Subcutaneous abdominal adipose tissue (tissue), 5 donors: ENCODE data around the gene LRCH1.

Experiments used
- H3K27ac ChIP-seq: one replicate; pipeline ENCODE4 v1.7.0; 2013; ENCODE audit warnings: low read depth, mild to moderate bottlenecking, inconsistent platforms, low read length, moderate library complexity
- H3K27me3 ChIP-seq, 5 donors: one replicate each; pipeline ENCODE4 v1.7.0; 2013; ENCODE audit warnings: low read length in 5 of 5, inconsistent platforms in 1 of 5; ENCODE audit not compliant: control insufficient read depth in 5 of 5, insufficient read depth in 4 of 5
- H3K36me3 ChIP-seq, 5 donors: one replicate each; pipeline ENCODE4 v1.7.0; 2013; ENCODE audit warnings: low read length in 5 of 5; ENCODE audit not compliant: control insufficient read depth in 5 of 5, insufficient read depth in 5 of 5
- H3K4me1 ChIP-seq, 5 donors: one replicate each; pipeline ENCODE4 v1.7.0; 2013; ENCODE audit warnings: low read length in 5 of 5, mild to moderate bottlenecking in 3 of 5, moderate library complexity in 1 of 5; ENCODE audit not compliant: control insufficient read depth in 5 of 5, insufficient read depth in 5 of 5
- H3K4me3 ChIP-seq, 5 donors: one replicate each; pipeline ENCODE4 v1.7.0; 2013; ENCODE audit warnings: low read length in 5 of 5, low read depth in 1 of 5
- H3K9ac ChIP-seq, 5 donors: one replicate each; pipeline ENCODE4 v1.7.0; 2013; ENCODE audit warnings: low read length in 5 of 5, mild to moderate bottlenecking in 4 of 5, moderate library complexity in 3 of 5
- H3K9me3 ChIP-seq, 5 donors: one replicate each; pipeline ENCODE4 v1.7.0; 2013; ENCODE audit warnings: low read length in 5 of 5; ENCODE audit not compliant: control insufficient read depth in 5 of 5
- donor health status: healthy.
- donor health status: healthy.
- donor health status: healthy.
- donor health status: healthy.
- donor health status: healthy.

Gene LRCH1

DNA sequence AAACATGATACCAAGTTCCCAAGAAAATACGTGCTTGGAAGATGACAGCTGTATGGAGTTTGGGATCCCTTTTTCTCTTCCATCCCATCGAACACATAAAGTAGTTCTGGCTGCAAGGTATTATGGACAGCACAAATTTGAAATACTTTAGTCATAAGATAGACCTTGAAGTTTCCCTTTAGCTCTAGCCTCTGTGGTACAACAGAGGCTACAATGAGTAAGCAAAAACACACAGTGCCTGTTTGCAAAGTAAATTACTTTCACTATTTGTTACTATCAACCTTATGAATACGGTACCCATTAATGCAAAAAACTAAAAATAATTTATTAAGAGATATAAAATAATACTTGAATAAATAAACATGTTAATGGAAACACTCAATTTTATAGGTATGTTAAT lies 21.0 kb upstream of the LRCH1 start:
- Histone ChIP-seq H3K4me1 (peaks cover 0 to 4% (median 0%) of the 10 kb centered on the region in 5 donors), H3K27me3 (no peaks in the 10 kb centered on the region), H3K36me3 (no peaks in the 10 kb centered on the region), H3K4me3 (no peak overlapping the region), H3K9me3 (no peaks in the 10 kb centered on the region), H3K9ac (no peak overlapping the region), H3K27ac (no peak overlapping the region)

- no peaks in the 10 kb centered on the region for H3K36me3 ChIP-seq
- H3K4me3 ChIP-seq = no peak overlapping the region
- peaks cover 0 to 4% (median 0%) of the 10 kb centered on the region in 5 donors for H3K4me1 ChIP-seq
- H3K27ac ChIP-seq = no peak overlapping the region
- H3K27me3 ChIP-seq = no peaks in the 10 kb centered on the region
- H3K9me3 ChIP-seq = no peaks in the 10 kb centered on the region
- no peak overlapping the region for H3K9ac ChIP-seq
Measured at GRCh38 chr13:46535002-46535401, 18.0 kb upstream of the LRCH1 start.

DNA sequence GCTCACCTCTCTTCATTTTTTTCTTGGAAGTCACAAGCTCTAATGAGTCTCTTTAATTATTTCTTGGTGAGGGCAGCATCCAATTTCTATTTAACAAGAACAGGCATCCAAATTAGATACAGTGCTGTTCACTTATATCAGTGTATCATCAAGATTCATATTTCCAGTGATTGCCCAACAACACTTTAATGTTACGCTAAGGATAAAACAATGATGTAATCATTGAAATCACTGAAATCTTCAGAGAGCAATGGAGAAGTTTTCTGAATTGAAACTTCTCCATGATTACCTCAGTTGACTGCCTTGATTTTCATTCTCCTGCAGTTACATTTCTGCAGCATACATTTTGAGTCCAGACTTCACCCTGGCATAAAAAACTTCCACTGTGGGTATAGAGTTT lies 17.1 kb upstream of the LRCH1 start:
- Histone ChIP-seq H3K27me3 (no peaks in the 10 kb centered on the region), H3K4me1 (peaks cover 0 to 4% (median 0%) of the 10 kb centered on the region in 5 donors), H3K27ac (no peak overlapping the region), H3K36me3 (no peaks in the 10 kb centered on the region), H3K4me3 (no peak overlapping the region), H3K9me3 (no peaks in the 10 kb centered on the region), H3K9ac (no peak overlapping the region)

DNA sequence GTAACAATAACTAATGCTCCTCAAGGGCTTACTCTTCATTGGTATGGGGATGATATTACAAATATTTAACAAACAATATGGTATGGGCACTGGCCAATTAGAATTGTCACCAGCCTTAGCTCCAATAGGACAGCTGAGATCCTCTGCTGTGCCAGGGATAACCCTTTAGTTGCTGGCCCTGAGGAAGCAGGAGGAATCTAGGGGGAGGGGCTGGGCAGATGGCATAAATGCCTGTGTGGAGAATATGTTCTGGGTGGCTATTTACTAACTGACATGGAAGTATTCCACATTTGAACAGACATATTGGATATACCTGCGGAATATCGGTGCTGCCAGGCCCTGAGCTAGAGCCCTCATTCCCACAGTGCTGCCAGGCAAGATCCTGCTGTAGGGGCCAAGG lies 16.6 kb upstream of the LRCH1 start:
- no peak overlapping the region for H3K4me3 ChIP-seq

GRCh38 chr13:46539231-46539630 lies 13.7 kb upstream of the LRCH1 start:
- Histone ChIP-seq H3K9me3 (no peaks in the 10 kb centered on the region), H3K27me3 (no peaks in the 10 kb centered on the region), H3K36me3 (no peaks in the 10 kb centered on the region), H3K9ac (no peak overlapping the region), H3K4me1 (no peaks in the 10 kb centered on the region), H3K27ac (no peak overlapping the region), H3K4me3 (no peak overlapping the region)

More for the DNA sequence above, 16.6 kb upstream of the LRCH1 start:
- H3K36me3 ChIP-seq = no peaks in the 10 kb centered on the region
- H3K9ac ChIP-seq = no peak overlapping the region
- peaks cover 0 to under 1% (median 0%) of the 10 kb centered on the region in 5 donors for H3K4me1 ChIP-seq
- H3K27me3 ChIP-seq = no peaks in the 10 kb centered on the region
- no peak overlapping the region for H3K27ac ChIP-seq
- no peaks in the 10 kb centered on the region for H3K9me3 ChIP-seq

DNA sequence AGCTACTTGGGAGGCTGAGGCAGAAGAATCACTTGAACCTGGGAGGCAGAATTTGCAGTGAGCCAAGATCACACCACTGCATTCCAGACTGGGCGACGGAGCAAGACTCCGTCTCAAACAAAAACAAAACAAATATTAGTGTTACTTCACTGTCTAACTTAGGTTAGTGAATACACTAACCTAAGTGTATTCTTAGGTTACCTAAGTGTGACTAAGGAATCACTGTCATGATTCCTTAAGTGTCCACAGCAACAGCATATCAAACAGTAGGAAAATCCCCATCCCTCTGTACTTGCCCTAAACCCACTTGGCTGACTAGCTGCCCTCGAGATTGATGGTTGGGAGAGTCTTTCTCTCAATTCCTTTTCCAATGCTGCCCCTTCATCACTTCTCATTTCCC lies 11.8 kb upstream of the LRCH1 start:
- H3K9ac ChIP-seq = no peak overlapping the region

DNA sequence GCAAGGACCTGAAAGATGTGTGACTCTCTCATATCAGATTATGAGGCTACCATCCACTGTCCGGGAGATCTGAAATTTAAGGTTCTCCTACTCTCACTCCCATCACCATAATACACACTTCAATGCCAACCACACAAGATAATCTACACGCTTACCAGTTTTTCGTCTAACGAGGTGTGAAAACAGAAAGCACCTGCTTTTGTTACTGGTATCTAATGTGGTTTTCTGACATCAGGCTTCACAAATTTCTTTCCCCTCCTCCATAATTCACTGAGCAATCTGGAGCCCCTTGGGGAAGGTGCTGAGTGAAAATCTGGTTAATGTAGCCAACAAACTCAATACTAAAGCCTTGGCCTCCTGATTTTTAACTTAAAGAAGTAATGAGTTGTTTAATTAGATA lies 10.1 kb upstream of the LRCH1 start:
- no peaks in the 10 kb centered on the region for H3K9me3 ChIP-seq

More for the DNA sequence above, 11.8 kb upstream of the LRCH1 start:
- H3K27ac ChIP-seq = no peak overlapping the region
- no peaks in the 10 kb centered on the region for H3K36me3 ChIP-seq
- H3K27me3 ChIP-seq = no peaks in the 10 kb centered on the region
- no peaks in the 10 kb centered on the region for H3K9me3 ChIP-seq
- no peak overlapping the region for H3K4me3 ChIP-seq
- no peaks in the 10 kb centered on the region for H3K4me1 ChIP-seq

DNA sequence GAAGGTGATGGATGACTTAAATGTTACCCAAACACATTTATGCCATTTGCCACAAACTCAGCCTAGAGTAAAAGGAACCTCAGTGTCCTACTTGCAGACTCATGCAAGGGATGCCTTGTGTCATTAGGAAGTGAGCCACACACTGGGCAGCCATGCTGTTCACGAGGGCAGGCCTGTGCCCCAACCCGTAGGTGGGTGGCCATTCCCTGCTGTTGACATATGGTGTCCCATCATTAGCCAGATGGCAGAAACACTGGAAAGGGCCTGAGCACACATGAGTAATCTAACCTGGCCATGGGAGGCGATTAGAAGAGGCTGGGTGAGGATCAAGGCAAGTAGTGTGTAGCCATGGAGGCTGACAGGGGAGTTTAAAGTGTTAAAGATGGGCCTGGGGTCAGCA lies 9.7 kb upstream of the LRCH1 start:
- Histone ChIP-seq H3K9me3 (no peaks in the 10 kb centered on the region), H3K27ac (no peak overlapping the region), H3K36me3 (no peaks in the 10 kb centered on the region), H3K4me1 (no peaks in the 10 kb centered on the region), H3K27me3 (no peaks in the 10 kb centered on the region), H3K9ac (no peak overlapping the region), H3K4me3 (no peak overlapping the region)

More for the DNA sequence above, 10.1 kb upstream of the LRCH1 start:
- no peaks in the 10 kb centered on the region for H3K27me3 ChIP-seq
- H3K4me1 ChIP-seq = no peaks in the 10 kb centered on the region
- no peak overlapping the region for H3K9ac ChIP-seq
- H3K36me3 ChIP-seq = no peaks in the 10 kb centered on the region
- no peak overlapping the region for H3K27ac ChIP-seq
- no peak overlapping the region for H3K4me3 ChIP-seq

- Histone ChIP-seq H3K27ac (no peak overlapping the region), H3K36me3 (no peaks in the 10 kb centered on the region), H3K9me3 (no peaks in the 10 kb centered on the region), H3K9ac (no peak overlapping the region), H3K4me3 (no peak overlapping the region), H3K4me1 (no peaks in the 10 kb centered on the region), H3K27me3 (no peaks in the 10 kb centered on the region)
Measured at GRCh38 chr13:46544208-46544607, 8.8 kb upstream of the LRCH1 start.

GRCh38 chr13:46544811-46545210 lies 8.2 kb upstream of the LRCH1 start:
- no peaks in the 10 kb centered on the region for H3K36me3 ChIP-seq
- H3K27me3 ChIP-seq = no peaks in the 10 kb centered on the region
- no peaks in the 10 kb centered on the region for H3K4me1 ChIP-seq
- H3K4me3 ChIP-seq = no peak overlapping the region
- no peak overlapping the region for H3K27ac ChIP-seq
- H3K9me3 ChIP-seq = no peaks in the 10 kb centered on the region
- no peak overlapping the region for H3K9ac ChIP-seq
